Uterus (tissue), 4 donors: Measurements from ENCODE around the gene TNFRSF6B. TPM values are rescaled to one million over a fixed set of nuclear protein-coding genes. Genes with fewer than 3 reads are reported as not detected.
A peak's percentile ranks its signal among the peaks of the same experiment; 100 is the strongest.

Experiments used
- DNase-seq, 2 donors: peaks; one replicate each; pipeline ENCODE4 v3.0.0-alpha.2; 2019 to 2020
- H3K27ac ChIP-seq, 2 donors: fragments of 200-600 bp; sonication (generic); 1 replicate in 1 of 2; 2 replicates in 1 of 2; pipeline ENCODE4 v1.5.1; 2016 to 2018
- H3K27me3 ChIP-seq, 2 donors: fragments of 200-600 bp; sonication (generic); one replicate each; pipeline ENCODE4 v1.5.1; 2018 to 2019; ENCODE audit warnings: control low read depth in 1 of 2
- H3K36me3 ChIP-seq, 2 donors: fragments of 200-600 bp; sonication (generic); one replicate each; pipeline ENCODE4 v1.5.1; 2019; ENCODE audit warnings: control low read depth in 1 of 2
- H3K4me1 ChIP-seq, 2 donors: fragments of 200-600 bp; sonication (generic); one replicate each; pipeline ENCODE4 v1.5.1; 2018 to 2019; ENCODE audit warnings: control low read depth in 1 of 2
- H3K4me3 ChIP-seq, 2 donors: fragments of 200-600 bp; sonication (generic); 1 replicate in 1 of 2; 2 replicates in 1 of 2; pipeline ENCODE4 v1.5.1; 2018 to 2019; ENCODE audit warnings: mild to moderate bottlenecking in 1 of 2
- H3K9me3 ChIP-seq, 2 donors: fragments of 200-600 bp; sonication (generic); one replicate each; pipeline ENCODE4 v1.5.1; 2019; ENCODE audit warnings: control low read depth in 1 of 2
- POLR2A ChIP-seq, 2 donors: fragments of 450-650 bp; IDR thresholded peaks; one replicate each; pipeline ENCODE4 v1.6.1; 2016; ENCODE audit warnings: antibody characterized with exemption in 2 of 2, mild to moderate bottlenecking in 1 of 2, moderate library complexity in 1 of 2
- intact Hi-C: fragments of 100-400 bp; cut with DNase I; formaldehyde crosslinking; loops from one replicate; pipeline ENCODE4 v1.15.1; 2023; ENCODE audit warnings: low total_unique reads
- total RNA-seq, 4 donors: library from RNA; depleted of rRNA in 3 of 4; stranded (reverse); fragments of >200 nt in 3 of 4; gene quantifications; one replicate each; pipeline versions ENCODE4 v1.1.0 to v1.2.4, GENCODE V29; 2014 to 2023
- TF ChIP-seq, protein P1 (sequence below), 4 experiments: fragments of 200-600 bp in 2 of 4; fragments of 450-650 bp in 2 of 4; sonication (generic) in 2 of 4; IDR thresholded peaks; one replicate each; pipeline ENCODE4 v1.5.1; 2016 to 2019; ENCODE audit warnings: antibody characterized with exemption in 4 of 4, mild to moderate bottlenecking in 2 of 4, moderate library complexity in 1 of 4
- donor health status: DM: yes; HTN: yes; CAD: no.

Gene TNFRSF6B
- total RNA-seq, 4 donors from 2014 or later = 0.83 to 4.1 TPM; not detected in 2

DNA sequence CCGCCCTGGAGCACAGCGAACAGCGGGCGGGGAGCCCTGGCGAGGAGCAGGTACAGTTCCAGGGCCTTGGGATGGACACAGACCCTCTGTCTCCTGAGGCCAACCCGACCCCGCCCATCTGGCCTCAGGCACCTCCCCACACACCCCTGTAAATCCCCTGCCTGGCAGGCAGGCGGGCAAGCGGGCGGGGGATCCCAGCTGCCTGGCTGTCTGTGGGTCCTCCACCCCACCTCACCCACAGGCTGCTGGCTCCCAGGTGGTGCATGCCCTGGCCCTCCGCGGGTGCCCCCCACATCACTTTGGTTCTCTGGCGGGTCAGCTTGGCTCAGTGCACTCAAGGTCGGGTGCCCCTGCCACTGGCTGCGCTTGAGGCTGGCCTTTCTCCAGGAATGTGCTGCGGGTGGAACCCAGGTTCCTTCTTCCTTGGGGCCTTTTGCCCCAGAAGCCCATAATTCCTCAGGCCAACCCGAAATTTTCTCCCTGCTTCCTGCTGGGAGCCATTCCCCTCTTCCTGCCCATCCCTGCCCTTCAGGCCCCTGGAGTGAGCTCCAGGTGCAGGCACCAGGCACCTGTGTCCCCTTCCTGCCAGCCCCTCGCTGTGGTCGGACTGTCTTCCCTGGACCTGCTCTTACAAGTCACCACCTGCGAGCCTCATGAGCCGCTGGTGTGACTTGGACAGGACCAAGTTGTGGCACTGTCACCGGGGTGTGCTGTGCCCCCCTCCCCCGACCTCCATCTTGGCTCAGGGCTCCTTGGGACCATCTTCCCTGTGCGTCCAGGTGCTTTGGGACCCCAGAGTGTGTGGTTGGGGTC, 5.3 kb upstream of the TNFRSF6B start:
- TF ChIP-seq, protein P1, sequence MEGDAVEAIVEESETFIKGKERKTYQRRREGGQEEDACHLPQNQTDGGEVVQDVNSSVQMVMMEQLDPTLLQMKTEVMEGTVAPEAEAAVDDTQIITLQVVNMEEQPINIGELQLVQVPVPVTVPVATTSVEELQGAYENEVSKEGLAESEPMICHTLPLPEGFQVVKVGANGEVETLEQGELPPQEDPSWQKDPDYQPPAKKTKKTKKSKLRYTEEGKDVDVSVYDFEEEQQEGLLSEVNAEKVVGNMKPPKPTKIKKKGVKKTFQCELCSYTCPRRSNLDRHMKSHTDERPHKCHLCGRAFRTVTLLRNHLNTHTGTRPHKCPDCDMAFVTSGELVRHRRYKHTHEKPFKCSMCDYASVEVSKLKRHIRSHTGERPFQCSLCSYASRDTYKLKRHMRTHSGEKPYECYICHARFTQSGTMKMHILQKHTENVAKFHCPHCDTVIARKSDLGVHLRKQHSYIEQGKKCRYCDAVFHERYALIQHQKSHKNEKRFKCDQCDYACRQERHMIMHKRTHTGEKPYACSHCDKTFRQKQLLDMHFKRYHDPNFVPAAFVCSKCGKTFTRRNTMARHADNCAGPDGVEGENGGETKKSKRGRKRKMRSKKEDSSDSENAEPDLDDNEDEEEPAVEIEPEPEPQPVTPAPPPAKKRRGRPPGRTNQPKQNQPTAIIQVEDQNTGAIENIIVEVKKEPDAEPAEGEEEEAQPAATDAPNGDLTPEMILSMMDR (IDR thresholded peaks at IDR 0.05) = no peak
- TF ChIP-seq POLR2A (IDR thresholded peaks at IDR 0.05) = no peak
- Histone ChIP-seq H3K27ac (no peak overlapping the region), H3K27me3 (no peaks in the 10 kb centered on the region), H3K36me3 (no peaks in the 10 kb centered on the region), H3K9me3 (no peaks in the 10 kb centered on the region), H3K4me3 (no peak overlapping the region), H3K4me1 (peaks cover 0 to 13% of the 10 kb centered on the region in 2 donors)
- intact Hi-C loops = no loop called here
- no peak for DNase-seq

DNA sequence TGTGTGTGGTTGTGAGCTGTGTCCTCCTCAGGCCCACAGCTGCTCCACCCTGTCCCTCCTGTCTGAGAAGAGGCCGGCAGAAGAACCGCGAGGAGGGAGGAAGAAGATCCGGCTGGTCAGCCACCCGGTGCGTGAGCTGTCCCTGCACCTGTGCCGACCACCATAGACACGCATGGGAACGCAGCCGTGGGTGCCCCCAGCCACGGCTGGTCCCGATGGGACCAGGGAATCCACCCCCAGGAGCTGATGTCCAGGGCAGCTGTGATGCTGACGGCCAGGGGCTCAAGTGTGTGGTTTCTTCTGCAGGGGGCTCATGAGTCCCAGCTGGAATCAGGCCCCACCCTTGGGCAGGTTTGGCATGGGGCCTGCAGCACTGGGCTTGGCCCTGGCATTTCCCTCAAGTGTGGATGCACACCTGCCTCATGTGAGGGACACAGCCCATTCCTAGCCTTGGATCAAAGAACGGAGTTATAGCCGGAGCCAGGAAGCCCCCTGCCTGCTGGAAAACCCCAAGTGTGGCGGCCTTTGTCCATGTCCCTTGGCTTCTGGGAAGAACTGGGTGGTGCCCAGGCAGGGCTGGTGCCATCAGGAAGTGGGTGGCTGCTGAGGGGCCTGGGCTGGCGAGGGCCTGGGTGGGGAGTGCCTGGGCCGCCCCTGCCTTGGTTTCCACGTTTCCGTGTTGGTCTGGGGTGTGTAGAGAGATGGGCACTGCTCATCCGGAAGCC, 4.6 kb upstream of the TNFRSF6B start:
- Histone ChIP-seq H3K4me3 (no peak overlapping the region), H3K36me3 (no peaks in the 10 kb centered on the region), H3K27ac (peak overlapping the region in 1 of 2 donors; percentile 3), H3K27me3 (no peaks in the 10 kb centered on the region), H3K9me3 (no peaks in the 10 kb centered on the region), H3K4me1 (peaks cover 0 to 10% of the 10 kb centered on the region in 2 donors)
- DNase-seq = no peak
- TF ChIP-seq, protein P1 (IDR thresholded peaks at IDR 0.05) = no peak
- TF ChIP-seq POLR2A (IDR thresholded peaks at IDR 0.05) = no peak
- intact Hi-C loops = no loop called here

DNA sequence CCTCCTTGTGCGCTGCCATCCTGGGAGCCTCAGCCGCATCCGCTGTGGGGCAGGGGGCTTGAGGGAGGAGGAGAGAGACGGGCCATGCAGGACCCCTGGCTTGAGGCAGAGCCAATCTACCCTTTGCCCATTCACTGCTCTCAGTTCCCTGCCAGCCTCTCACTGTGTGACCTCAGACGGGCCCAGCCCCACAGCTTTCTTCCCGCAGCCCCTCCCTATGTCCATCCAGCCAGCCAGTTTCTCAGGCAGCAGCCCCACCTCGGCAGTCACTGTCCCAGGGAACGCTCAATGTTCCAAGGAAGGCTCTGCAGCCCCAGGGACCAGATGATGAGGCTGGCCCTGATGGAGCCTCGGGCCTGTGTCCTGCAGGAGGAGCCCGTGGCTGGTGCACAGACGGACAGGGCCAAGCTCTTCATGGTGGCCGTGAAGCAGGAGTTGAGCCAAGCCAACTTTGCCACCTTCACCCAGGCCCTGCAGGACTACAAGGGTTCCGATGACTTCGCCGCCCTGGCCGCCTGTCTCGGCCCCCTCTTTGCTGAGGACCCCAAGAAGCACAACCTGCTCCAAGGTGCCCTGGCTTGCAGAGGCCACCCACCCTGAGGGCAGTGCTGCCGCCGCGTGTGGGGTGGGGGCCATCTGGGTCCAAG, 3.9 kb upstream of the TNFRSF6B start:
- H3K4me3 ChIP-seq = no peak overlapping the region
- H3K27ac ChIP-seq = peak overlapping the region in 1 of 2 donors; percentile 3
- H3K36me3 ChIP-seq = no peaks in the 10 kb centered on the region
- no peak for TF ChIP-seq POLR2A (IDR thresholded peaks at IDR 0.05)
- TF ChIP-seq, protein P1 (IDR thresholded peaks at IDR 0.05) = no peak
- H3K27me3 ChIP-seq = no peaks in the 10 kb centered on the region
- peak; percentile 18 to 23 for DNase-seq
- peaks cover 0 to 8% of the 10 kb centered on the region in 2 donors for H3K4me1 ChIP-seq
- intact Hi-C loops = no loop called here
- H3K9me3 ChIP-seq = no peaks in the 10 kb centered on the region

DNA sequence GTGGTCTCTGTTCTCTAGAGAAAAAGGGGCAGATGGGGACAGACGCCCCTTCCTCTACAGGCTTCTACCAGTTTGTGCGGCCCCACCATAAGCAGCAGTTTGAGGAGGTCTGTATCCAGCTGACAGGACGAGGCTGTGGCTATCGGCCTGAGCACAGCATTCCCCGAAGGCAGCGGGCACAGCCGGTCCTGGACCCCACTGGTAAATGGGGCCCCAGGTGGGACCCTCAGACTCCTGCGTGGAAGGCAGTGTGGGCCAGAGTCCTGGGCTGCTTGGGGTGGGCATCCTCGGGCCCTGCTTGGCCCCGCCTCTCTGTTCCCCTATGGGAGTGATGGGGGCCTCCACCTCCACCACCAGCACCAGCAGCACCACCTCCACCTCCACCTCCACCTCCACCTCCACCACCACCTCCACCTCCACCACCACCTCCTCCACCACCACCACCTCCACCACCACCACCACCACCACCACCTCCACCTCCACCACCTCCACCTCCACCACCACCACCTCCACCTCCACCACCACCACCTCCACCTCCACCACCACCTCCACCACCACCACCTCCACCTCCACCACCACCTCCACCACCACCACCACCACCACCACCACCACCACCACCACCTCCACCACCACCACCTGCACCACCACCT, 3.2 kb upstream of the TNFRSF6B start:
- peak in 1 of 2 donors; percentile 16 for DNase-seq
- no peak overlapping the region for H3K27ac ChIP-seq

More for the DNA sequence above, 3.2 kb upstream of the TNFRSF6B start:
- Histone ChIP-seq H3K4me1 (peaks cover 0 to 8% of the 10 kb centered on the region in 2 donors), H3K27me3 (no peaks in the 10 kb centered on the region), H3K9me3 (no peaks in the 10 kb centered on the region), H3K36me3 (no peaks in the 10 kb centered on the region), H3K4me3 (no peak overlapping the region)
- TF ChIP-seq, protein P1 (IDR thresholded peaks at IDR 0.05) = no peak
- TF ChIP-seq POLR2A (IDR thresholded peaks at IDR 0.05) = no peak
- intact Hi-C loops = no loop called here
